GM21447 (cell line): ENCODE data around the gene DLG2.
"Not testable (repeated sequence)": the region's sequence is repeated elsewhere in the genome, so short reads cannot be mapped to it uniquely, and the experiment has no call there.

Source experiments
- ATAC-seq: cut with Tn5 transposase; IDR thresholded peaks from one replicate; pipeline ENCODE4 v1.9.1; 2021; ENCODE audit not compliant: unreplicated experiment

DLG2 gene

DNA sequence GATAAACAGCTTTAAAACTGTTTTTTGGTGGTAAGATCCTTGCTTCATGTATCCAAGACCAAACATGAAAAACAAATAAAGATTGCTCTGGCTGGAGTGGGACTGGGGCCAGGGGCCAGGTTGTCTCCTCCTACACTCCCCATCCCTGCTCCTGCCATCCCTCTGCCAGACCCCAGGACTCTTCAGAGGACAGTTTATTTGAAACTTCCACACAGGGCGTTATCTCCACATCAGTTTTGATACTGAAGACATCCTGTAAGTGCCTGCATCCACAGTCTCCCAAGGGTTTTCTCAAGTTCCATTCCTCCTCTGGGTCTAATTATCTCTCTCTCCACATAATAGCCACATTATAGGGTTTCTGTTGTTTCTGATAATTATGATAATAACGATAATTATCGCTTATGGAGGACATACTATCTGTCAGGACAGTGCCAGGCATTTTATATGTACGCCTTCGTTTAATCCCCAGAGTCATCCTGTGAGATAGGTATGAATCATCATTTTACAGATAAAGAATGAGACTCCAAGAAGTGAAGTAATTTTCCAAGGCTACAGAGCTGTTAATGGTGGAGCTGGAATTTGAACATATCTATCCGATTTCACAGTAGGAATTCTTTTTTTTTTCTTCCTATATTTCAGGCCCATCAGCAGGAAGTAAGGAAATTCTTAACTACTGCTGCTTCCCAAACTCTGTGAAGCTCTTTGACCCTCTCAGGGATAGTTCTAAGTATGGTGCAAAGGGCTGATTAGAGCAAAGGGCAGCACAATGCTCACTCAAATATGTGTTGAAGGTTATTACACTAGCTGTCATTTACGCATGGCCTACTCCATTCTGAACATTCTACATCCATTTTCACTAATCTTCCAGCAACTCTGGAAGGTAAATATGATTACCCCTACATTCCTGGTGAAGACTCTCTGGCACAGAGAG, 1852.9 kb downstream of the DLG2 start:
- no peak for ATAC-seq

DNA sequence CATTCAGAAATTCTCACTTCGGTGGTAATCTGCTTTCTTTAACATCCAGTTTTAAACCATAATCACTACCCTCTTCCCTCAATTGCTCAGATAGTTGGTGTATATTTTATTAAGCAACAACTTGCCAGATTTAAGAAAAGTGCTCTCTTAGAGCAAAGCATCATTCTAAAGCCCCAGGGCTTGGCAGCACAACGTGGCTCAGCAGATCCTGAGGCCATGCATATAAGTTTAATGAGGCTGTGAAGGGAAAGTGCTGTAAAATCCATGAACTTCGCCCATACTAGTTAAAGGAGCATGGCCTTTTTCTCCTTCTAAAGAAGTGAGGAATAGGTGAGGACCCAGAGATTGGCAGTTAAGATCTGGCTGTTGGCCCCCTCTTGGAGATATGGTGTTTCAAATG, 1858.7 kb downstream of the DLG2 start:
- ATAC-seq = no peak

DNA sequence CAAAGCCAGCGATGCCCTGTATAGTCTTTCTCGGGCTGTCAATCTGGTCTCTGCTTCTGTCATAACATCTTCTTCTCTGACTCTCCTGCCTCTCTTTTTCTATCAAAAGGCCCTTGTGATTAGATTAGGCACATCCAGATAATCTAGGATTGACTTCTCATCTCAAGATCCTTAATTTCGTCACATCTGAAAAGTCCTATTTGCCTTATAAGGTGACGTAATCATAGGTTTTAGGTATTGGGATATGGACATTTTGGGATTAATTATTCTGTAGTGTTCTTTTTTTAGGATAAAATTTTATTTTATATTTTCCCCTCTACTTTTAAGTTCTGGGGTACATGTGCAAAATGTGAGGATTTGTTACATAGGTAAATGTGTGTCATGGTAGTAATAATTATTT, 1860.2 kb downstream of the DLG2 start:
- ATAC-seq = no peak

DNA sequence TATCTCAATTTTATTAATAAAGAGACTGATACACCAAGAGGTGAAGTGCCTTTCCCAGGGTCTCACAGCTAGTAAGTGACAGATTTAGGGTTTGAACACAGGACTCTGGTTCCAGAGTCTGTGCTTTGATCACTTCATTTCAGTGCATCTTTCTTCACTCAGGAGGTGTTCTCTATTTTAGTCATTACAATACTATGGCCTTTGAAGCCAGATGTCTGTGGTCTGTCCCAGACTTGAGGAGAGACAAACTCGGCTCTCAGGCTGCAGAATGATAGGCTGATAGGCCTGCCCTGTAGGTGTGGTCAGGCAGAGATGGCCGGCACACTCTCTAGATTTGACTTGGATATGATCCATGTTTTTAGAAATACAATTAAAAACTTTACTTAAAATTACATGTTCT, 1862.5 kb downstream of the DLG2 start:
- no peak for ATAC-seq

DNA sequence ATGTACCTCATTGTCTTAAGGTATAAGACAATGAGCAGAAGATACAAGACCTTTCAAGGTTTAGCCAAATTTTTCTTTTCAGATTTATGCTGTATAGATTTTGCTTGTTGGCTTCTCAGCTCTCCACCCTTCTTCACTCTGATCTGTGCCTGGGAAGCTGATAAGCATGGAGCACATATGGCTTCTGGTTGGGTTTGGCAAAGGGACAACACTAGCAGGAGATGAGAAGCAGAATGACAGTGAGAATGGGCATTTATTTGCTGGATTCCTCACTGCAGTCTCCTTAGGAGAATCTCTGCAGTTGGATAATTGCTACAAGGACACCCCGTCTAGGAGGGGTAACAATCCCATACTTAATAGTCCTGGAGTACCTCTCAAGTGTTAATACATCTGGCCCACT, 1866.2 kb downstream of the DLG2 start:
- no peak for ATAC-seq

DNA sequence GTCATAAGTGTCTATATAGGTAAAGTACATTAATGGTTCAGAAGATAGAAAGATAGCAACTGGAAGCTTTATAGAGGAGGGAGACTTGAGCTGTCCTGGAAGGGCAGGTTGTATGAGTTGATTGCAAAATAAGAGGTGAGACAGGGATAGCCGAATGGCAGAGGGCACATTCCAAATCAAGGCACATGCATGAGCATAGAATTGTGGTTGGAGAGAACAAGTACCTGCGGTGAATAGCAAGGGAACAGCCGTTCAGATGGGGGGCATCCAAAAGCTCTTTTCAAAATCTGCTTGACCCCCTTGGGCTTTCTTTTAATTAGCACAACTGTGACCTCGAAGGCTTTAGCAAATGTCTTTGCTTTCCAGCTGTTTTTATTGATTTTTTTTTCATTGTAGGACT, 1868.0 kb downstream of the DLG2 start:
- ATAC-seq = no peak

DNA sequence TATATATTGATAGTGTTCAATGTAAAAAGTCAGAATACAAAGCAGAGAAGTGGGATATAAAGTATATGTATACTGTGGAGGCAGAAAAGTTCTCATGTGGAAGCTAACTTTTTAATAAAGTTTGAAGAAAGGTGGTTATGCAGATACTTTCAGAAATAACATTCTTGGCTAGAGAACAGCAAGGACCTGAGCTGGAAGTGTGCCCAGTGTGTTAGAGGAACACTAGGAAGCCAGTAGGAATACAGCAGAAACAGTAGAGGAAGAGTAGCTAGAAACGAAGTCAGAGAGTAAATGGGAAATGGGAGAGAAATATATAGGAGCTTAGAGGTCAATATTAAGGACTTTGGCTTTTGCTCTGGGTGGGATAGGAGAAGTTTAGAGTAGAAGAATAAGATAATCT, 1876.1 kb downstream of the DLG2 start:
- no peak for ATAC-seq

DNA sequence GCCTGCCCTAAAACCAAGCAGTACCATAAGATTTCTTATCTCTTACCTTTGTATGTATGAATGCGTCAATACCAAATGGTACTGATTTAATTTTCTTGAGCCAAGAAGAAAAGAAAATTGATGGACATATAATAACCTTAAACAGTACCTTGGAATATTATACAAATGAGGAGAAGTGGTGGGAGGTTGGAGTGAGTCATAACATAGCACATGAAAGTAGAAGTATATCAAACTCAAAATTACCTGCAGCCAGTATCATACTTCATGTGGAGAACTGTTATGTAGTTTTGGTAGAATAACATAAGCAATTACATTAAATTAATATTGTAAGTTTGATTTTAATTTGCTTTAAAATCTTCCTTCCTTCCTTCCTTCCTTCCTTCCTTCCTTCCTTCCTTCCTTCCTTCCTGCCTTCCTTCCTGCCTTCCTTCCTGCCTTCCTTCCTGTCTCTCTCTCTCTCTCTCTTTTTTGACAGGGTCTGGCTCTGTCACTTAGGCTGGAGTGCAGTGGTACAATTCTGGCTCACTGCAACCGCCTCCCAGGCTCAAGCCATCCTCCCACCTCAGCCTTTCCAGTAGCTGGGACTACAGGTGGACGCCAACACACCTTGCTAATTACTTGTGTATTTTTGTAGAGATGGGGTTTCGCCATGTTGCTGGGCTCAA, 1880.1 kb downstream of the DLG2 start:
- no peak for ATAC-seq

DNA sequence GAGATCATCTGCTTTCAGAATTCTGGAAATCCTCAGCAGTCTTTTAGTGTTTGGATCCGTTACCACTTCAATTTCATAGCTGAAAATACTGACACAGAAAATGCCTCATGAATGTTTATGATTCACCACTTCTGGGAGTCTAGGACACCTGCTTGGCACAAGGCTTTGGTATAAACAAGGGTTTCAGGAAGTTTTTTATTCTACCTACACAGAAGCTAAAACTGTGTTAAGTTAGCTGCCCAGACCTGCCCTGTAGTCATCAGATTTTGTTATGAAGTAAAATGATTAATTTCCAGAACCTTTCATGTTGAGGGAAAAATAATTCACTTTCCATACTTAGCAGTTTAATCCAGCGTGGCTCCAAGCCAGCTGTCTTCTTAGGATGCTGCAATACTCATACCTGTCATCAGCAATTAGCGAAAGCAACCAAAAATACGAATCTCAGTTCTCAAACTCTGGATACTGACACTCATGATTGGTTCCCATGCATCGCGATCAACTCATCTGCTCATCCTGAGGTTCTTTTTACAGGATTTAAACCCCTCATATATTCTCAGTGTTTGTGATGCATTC, 1882.4 kb downstream of the DLG2 start:
- ATAC-seq = no peak

DNA sequence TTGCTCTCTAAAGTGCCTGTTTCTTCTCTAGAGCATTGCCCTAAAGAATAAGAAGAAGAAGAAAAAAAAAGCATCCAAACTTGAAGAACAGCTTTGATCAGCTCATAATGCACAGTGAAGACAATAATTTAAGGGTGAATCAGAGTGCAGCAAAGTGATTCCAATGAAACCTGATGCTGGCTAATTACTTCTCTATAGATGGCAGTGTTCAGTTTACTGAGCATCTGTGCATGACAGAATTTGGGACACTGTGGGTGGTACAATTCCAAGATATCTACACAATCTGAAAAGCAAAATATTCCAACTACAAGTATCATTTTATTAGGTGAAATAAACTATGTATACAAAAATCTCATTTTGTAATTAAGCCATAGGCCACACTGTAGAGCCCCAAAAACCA, 1890.5 kb downstream of the DLG2 start:
- ATAC-seq = no peak

DNA sequence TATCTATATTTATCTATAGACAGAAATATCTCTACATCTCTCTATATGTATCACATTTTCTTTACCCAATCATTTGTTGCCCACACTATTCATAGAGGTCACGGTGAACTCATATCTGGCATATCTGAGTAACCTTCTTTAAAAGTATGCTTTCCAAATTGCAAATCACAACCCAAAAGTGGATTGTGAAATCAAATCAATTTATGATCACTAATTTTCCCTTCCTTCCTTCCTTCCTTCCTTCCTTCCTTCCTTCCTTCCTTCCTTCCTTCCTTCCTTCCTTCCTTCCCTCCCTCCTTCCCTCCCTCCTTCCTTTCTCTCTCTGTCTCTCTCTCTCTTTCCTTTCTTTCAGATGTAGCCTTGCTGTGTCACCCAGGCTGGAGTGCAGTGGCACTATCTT, 1893.0 kb downstream of the DLG2 start:
- no peak for ATAC-seq

DNA sequence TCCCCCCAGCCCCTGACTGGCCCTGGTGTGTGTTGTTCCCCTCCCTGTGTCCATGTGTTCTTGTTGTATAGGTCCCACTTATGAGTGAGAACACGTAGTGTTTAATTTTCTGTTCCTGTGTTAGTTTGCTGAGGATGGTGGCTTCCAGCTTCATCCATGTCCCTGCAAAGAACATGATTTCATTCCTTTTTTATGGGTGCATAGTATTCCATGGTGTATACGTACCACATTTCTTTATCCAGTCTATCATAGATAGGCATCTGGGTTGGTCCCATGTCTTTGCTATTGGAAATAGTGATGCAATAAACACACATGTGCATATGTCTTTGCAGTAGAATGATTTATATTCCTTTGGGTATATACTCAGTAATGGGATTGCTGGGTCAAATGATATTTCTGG, 1895.9 kb downstream of the DLG2 start:
- ATAC-seq = not testable (repeated sequence)

DNA sequence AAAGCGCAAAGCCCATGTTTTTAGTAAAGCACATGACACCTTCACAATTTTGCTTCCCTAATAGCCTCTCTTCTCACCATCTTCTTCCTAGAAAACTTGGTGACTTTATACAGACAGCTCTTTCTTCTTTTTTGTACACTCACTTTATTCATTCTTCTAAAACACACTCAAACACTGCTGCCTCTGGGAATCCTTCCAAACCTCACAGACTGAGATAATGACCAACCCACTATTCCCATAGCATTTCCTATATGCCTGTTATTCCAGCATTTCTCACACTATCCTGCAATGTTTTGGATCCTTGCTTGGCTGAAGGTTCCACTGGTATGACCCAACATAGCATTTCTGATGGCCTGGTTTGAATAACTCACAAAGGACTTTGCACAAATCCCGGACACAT, 1898.9 kb downstream of the DLG2 start:
- ATAC-seq = no peak

DNA sequence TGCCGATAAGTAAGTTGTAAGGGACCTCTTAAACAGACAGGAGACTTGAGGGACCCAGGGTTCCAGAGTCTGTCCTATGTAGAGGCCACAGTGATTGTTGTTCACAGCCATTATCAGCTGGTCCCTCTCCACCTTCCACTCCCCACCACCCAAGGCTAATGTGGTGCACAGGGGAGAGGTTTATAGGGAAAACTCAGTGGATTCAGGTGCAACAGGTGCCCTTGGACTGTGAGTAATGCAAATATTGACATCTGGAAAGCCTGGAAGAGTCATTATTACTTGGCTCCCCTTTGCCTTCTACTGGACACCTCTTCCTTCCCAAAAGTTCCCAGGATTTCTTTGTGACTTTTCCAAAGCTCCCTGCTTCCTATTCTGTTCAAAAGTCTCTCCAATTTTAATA, 1899.9 kb downstream of the DLG2 start:
- no peak for ATAC-seq

DNA sequence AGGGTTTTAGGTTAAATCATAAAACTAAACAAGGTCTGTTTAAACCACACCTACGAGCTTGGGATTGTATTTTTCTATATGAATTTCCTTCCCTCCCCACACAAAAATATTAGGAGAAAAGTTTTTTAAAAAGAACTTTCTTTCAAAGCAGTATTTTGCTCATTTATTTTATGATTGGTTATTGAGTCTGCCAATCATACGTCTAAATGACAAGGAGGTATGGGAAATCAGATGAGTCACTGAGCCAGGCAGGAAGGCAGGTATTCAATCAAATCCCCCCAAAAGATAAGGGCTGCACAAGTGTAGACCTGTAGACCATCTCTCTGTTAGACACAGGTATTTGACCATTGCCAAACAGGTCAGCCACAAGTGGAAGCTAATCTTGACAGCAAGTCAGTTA, 1900.8 kb downstream of the DLG2 start:
- ATAC-seq = no peak

DNA sequence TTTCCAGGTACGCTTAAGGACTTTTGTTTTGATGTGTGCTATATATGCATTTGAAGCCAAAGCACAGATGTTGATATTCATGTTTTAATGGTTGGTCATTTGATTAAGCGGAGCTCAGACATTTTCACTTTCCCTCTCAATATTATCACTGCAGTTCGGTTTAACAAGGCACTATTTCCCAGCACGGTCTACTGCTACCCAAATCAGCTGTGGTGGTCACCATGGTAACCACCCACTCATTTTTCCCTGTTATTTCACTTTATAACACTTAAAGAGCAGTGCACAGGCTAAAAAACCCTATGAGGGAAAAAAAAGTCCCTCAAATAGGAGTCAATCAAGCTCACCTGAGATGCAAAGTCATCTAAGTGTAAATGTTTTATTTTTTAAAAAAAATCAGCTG, 1901.4 kb downstream of the DLG2 start:
- ATAC-seq = no peak

DNA sequence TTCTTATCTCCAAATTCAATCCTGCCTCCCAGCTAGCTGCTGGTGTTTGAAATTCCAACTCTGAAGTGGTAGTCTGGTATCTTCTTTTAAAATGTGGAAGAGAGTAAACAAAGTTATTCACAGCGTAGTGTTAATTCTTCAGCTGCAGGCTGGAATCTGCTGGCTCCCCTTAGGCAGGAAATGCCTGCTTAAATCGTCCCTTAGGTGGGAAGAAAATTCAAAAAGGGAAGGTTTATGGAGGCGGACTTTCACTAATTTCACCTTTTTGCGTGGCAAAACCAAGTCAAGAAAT, 1901.9 kb downstream of the DLG2 start:
- ATAC-seq = no peak

DNA sequence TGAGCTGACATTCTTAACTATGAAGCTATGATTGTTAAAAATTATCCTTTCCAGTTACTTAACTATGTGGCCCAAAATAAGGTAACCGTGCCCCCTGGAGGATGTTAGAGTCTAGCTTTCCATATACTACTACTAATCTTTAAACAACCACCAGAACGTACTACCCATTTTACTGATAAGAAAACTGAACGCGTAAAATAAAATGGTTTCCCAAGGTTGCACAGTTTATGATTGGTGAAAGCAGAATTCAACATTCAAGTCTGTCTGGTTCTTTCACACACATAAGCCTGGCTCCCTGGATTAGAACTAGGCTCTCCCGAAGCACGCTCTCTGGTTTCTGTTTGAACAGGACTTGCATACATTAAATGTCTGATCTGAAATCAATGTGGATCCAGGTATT, 1903.1 kb downstream of the DLG2 start:
- ATAC-seq = peak; percentile 49

DNA sequence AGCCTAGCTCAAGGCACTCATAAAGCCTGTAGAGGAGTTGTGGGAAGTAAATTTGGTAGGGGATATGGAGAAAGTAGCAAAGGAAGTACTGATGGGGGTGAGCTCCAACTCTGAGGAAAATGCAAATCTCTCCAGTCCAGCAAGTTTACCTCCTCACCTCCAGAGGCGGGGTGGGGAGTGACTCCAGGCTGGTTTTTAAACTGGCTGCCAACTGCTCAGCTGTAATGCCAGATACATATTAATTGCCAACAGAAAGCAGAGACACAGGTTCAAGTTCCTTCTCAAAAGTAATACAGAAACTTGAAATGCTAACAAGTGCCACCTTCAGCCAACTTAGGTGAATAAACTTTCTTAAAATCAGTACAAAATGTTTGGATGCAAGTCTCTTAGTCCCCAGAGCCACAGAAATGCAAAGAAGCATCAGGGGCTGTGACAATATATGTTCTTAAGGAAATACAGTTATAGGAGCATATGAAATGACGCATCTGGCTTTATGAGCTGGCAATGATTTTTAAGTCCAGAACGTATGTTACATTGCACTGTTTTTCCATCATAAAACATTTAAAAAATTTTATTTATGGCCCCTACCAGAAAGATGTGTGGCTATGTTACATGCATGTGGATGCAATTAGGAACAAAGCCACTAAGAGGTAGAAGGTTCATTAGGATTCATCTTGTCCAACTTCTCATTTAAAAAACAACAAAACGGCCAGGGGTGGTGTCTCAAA, 1904.6 kb downstream of the DLG2 start:
- ATAC-seq = no peak

DNA sequence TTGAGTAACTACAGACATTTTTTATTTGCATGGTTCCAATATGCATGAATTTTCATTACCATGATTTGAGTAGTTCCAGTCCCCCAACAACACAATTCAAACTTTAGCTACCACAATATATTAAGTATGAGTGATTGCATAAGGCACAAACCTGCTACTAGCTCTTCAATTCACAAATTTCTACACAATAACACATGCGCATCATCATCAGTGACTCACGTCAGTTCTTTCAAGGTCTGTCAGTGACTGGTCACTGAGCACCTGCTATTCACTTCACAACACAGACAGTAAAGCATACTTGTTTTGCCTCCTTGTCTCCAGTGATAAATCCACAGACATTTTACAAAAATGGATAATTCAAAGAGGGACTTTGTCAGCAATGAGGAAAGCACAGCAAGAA, 1905.9 kb downstream of the DLG2 start:
- no peak for ATAC-seq

DNA sequence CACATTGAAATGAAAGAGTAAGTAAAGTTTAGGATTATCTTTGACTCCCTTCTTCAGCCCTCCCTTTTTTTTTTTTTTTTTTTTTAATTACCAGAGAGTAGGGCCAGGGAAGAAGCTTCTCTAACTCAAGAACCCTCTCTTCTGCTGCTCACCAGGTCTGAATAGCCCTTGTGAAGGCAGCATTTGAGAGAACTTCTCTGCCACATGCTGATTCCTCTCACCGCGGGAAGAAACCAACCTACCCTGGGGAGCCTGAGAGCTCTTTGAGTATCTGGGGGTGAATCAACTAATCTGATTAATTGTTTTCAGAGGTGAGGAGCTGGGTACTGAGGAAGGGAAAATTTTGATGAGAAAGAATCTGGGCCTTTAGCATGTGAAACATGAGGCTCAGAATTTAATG, 1906.5 kb downstream of the DLG2 start:
- ATAC-seq = no peak

DNA sequence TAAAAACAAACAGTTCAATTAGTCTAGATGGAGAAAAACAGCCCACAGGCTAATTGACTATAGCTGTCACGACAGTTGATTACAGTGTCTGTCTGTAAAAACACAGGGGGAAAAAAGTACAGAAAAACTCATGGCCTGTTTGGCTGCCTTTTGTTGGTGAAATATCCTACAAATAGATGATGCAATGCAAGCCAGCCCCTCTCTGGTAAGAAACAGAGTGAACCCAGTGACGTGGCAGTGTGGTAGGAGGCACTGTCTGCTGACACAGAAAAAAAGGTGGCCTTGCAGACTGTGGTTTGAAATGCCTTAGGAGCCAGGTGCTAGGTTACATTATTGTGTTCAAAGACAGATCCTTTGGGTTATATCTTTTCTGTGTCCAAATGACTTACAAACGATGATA, 1909.6 kb downstream of the DLG2 start:
- no peak for ATAC-seq
